Smooth muscle cell (in vitro differentiated cells): ENCODE results near the gene GMEB2. TPM values are rescaled to one million over a fixed set of nuclear protein-coding genes. Genes with fewer than 3 reads are reported as not detected.

Experiments
- DNase-seq: peaks from one replicate; lab custom pipeline; 2025; ENCODE audit not compliant: unreplicated experiment; lab: John Stamatoyannopoulos, UW
- H2AFZ ChIP-seq: fragments of 200-600 bp; sonication (generic); 2 replicates; pipeline ENCODE4 v1.6.0; 2016; ENCODE audit warnings: antibody characterized with exemption, low read depth, mild to moderate bottlenecking
- H3F3A ChIP-seq: fragments of 200-600 bp; sonication (generic); 2 replicates; pipeline ENCODE4 v1.6.0; 2017; ENCODE audit warnings: antibody characterized with exemption, low read depth
- H3K27ac ChIP-seq: fragments of 200-600 bp; sonication (generic); 2 replicates; pipeline ENCODE4 v1.5.1; 2016; ENCODE audit warnings: low read depth, mild to moderate bottlenecking
- H3K27me3 ChIP-seq: fragments of 200-600 bp; sonication (generic); 2 replicates; pipeline ENCODE4 v1.6.1; 2016; ENCODE audit warnings: low read depth, mild to moderate bottlenecking
- H3K36me3 ChIP-seq: fragments of 200-600 bp; sonication (generic); 2 replicates; pipeline ENCODE4 v1.5.1; 2016; ENCODE audit warnings: low read depth
- H3K4me1 ChIP-seq: fragments of 200-600 bp; sonication (generic); 2 replicates; pipeline ENCODE4 v1.5.1; 2016; ENCODE audit warnings: low read depth
- H3K4me2 ChIP-seq: fragments of 200-600 bp; sonication (generic); 2 replicates; pipeline ENCODE4 v1.6.0; 2016; ENCODE audit warnings: mild to moderate bottlenecking
- H3K4me3 ChIP-seq: fragments of 200-600 bp; sonication (generic); 2 replicates; pipeline ENCODE4 v1.5.1; 2016; ENCODE audit warnings: mild to moderate bottlenecking
- H3K79me2 ChIP-seq: fragments of 200-600 bp; sonication (generic); 2 replicates; pipeline ENCODE4 v1.6.0; 2016; ENCODE audit warnings: low read depth, mild to moderate bottlenecking
- H3K9ac ChIP-seq: fragments of 200-600 bp; sonication (generic); 2 replicates; pipeline ENCODE4 v1.6.0; 2016; ENCODE audit warnings: low read depth
- H3K9me3 ChIP-seq: fragments of 200-600 bp; sonication (generic); replicated peaks from 2 replicates; pipeline ENCODE4 v1.5.1; 2016; ENCODE audit warnings: low read depth
- H4K20me1 ChIP-seq: fragments of 200-600 bp; sonication (generic); 2 replicates; pipeline ENCODE4 v1.6.0; 2016; ENCODE audit warnings: low read depth
- CTCF ChIP-seq: fragments of 200-600 bp; sonication (generic); IDR thresholded peaks from 2 replicates; pipeline ENCODE4 v1.5.1; 2017; ENCODE audit warnings: borderline replicate concordance, mild to moderate bottlenecking, antibody characterized with exemption; ENCODE audit not compliant: insufficient read depth, poor library complexity, severe bottlenecking
- WGBS: methylation state at CpG from one replicate; pipeline ENCODE4 v1.1.7; 2016; ENCODE audit warnings: low lambda C conversion rate; 5-methylcytosine and 5-hydroxymethylcytosine counted together
- polyA plus RNA-seq: library from polyadenylated mRNA; unstranded; fragments of >200 nt; fragmentation: Nextera tagmentation; extraction: Ambion mirVana; gene quantifications from 2 replicates; pipeline ENCODE4 v1.2.1, GENCODE V29; 2016
- total RNA-seq: library from RNA; depleted of rRNA; stranded (reverse); fragments of >200 nt; gene quantifications from 2 replicates; pipeline ENCODE4 v1.2.3, GENCODE V29; 2014

Gene GMEB2
- total and polyA plus RNA-seq, 2 experiments from 2014 or later: 8.9 to 11.3 TPM

DNA sequence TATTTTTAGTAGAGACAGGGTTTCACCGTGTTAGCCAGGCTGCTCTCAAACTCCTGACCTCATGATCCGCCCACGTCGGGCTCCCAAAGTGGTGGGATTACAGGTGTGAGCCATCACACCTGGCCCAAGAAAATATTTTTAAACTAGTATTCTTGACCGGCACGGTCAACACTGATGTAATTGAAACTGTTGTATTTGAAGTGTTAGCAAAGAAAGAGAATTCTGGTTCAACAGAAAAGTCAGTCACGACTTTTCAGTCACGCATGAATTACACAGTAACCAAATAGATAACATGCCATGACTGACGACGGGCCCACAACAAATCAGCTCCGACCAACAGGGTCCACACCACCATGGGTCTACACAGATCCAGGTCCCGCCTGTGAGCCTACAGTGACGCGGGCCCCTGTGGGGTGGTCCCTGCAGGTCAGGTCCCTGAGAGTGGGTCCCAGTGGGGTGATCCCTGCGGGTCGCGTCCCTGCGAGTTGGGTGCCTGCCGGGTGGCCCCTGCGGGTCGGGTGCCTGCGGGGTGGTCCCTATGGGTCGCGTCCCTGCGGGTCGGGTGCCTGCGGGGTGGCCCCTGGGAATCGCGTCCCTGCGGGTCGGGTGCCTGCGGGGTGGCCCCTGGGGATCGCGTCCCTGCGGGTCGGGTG, 1.0 kb downstream of the GMEB2 start:
- H3F3A ChIP-seq: no peaks in the 10 kb centered on the region
- H3K4me2 ChIP-seq: peak overlapping the region; percentile 90
- peak overlapping the region; percentile 95 for H3K4me3 ChIP-seq
- H3K36me3 ChIP-seq: no peaks in the 10 kb centered on the region
- H2AFZ ChIP-seq: no peak overlapping the region
- TF ChIP-seq CTCF: no peak
- peak overlapping the region; percentile 96 for H3K9ac ChIP-seq
- H3K27ac ChIP-seq: peak overlapping the region; percentile 76
- peaks cover 24% of the 10 kb centered on the region for H4K20me1 ChIP-seq
- H3K27me3 ChIP-seq: no peaks in the 10 kb centered on the region
- peaks cover 52% of the 10 kb centered on the region for H3K79me2 ChIP-seq
- 23% methylated on average over 31 of the region's 36 CpGs for WGBS
- DNase-seq: no peak
- H3K9me3 ChIP-seq: no peaks in the 10 kb centered on the region
- peaks cover 6% of the 10 kb centered on the region for H3K4me1 ChIP-seq

- no peak for DNase-seq
- Histone ChIP-seq H3K4me3 (no peak overlapping the region), H3K4me1 (peaks cover 6% of the 10 kb centered on the region), H3K36me3 (no peaks in the 10 kb centered on the region), H3K27me3 (no peaks in the 10 kb centered on the region), H3K79me2 (peaks cover 64% of the 10 kb centered on the region), H4K20me1 (peaks cover 38% of the 10 kb centered on the region), H3K4me2 (no peak overlapping the region), H3K9me3 (no peaks in the 10 kb centered on the region), H3K9ac (no peak overlapping the region), H3K27ac (no peak overlapping the region), H2AFZ (no peak overlapping the region), H3F3A (no peaks in the 10 kb centered on the region)
- 89% methylated on average over 15 of the region's 15 CpGs for WGBS
- no peak for TF ChIP-seq CTCF
Observed at GRCh38 chr20:63624486-63624885, 2.4 kb downstream of the GMEB2 start.

- H3K36me3 ChIP-seq: no peaks in the 10 kb centered on the region
- no peak for TF ChIP-seq CTCF
- H3K27ac ChIP-seq: no peak overlapping the region
- DNase-seq: no peak
- H3K9ac ChIP-seq: no peak overlapping the region
- no peaks in the 10 kb centered on the region for H3F3A ChIP-seq
- H3K9me3 ChIP-seq: no peaks in the 10 kb centered on the region
- no peak overlapping the region for H3K4me3 ChIP-seq
- no peak overlapping the region for H3K4me2 ChIP-seq
- H3K79me2 ChIP-seq: peaks cover 62% of the 10 kb centered on the region
- H3K27me3 ChIP-seq: no peaks in the 10 kb centered on the region
- WGBS: 96% methylated on average over 14 of the region's 14 CpGs
- no peak overlapping the region for H2AFZ ChIP-seq
- peaks cover 52% of the 10 kb centered on the region for H4K20me1 ChIP-seq
- H3K4me1 ChIP-seq: peaks cover 6% of the 10 kb centered on the region
Observed at GRCh38 chr20:63622732-63623131, 4.2 kb downstream of the GMEB2 start.

DNA sequence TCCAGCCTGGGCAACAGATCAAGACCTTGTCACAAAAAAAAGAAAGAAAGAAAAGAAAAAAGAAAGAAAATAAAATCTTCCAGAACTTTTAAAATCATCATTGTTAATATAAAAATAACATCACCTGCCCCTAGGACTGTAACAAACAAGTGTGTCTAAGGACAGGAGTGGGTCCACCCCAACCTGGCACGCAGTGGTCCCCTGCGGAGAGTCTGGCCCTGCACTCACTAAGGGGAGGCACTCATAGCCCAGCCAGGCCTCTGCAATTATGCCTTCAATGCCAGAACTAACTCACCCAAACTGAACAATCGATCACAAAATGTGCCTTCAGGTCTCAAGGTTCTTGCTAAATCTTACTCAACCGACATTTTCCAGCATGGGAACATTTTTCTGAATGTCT, 4.8 kb downstream of the GMEB2 start:
- H2AFZ ChIP-seq: no peak overlapping the region
- WGBS: 95% methylated on average over 4 of the region's 4 CpGs

More for the DNA sequence above, 4.8 kb downstream of the GMEB2 start:
- no peaks in the 10 kb centered on the region for H3F3A ChIP-seq
- H3K4me1 ChIP-seq: peaks cover 6% of the 10 kb centered on the region
- TF ChIP-seq CTCF: no peak
- H3K27ac ChIP-seq: no peak overlapping the region
- H3K4me2 ChIP-seq: no peak overlapping the region
- H4K20me1 ChIP-seq: peaks cover 52% of the 10 kb centered on the region
- peaks cover 56% of the 10 kb centered on the region for H3K79me2 ChIP-seq
- no peak for DNase-seq
- H3K27me3 ChIP-seq: no peaks in the 10 kb centered on the region
- no peak overlapping the region for H3K4me3 ChIP-seq
- H3K36me3 ChIP-seq: no peaks in the 10 kb centered on the region
- no peak overlapping the region for H3K9ac ChIP-seq
- H3K9me3 ChIP-seq: no peaks in the 10 kb centered on the region
